ENCODE measurements around the gene CDH4. TPM values are rescaled to one million over a fixed set of nuclear protein-coding genes. Genes with fewer than 3 reads are reported as not detected.

CDH4 gene
- total RNA-seq, 2 experiments from 2014 or later, result not detected

DNA sequence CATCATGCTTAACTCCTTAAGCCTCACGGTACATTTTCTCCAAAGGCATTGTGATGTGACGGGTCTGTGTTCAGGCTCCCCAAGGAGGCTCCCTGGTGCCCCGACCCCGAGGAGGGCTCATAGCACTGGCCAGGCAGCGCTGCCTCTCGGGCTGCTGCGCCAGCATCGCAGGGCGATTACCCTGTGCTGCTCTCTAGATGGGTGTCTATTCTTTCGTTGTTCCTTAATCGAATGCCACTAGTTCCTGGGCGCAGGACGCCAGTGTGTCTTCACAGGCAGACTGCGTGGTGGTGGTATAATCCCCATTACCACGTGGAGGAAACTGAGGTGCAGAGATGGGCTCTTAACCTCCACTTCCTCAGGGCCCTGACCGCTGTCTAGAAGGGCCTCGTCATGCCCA, 267.4 kb downstream of the CDH4 start:
- POLR2A ChIA-PET, result no interaction called here
- Histone ChIP-seq H3K9me3 (ENCODE audit: low read length) (no peaks in the 10 kb centered on the region), H3K9me2 (ENCODE audit: insufficient read depth, low read length) (no peaks in the 10 kb centered on the region), H2AFZ (ENCODE audit: low read length) (no peak overlapping the region), H3K4me2 (ENCODE audit: low read length) (no peak overlapping the region), H3K27ac (ENCODE audit: low read depth, low read length, poor library complexity, severe bottlenecking) (no peak overlapping the region), H3K4me1 (ENCODE audit: insufficient read depth, low read length, poor library complexity, severe bottlenecking) (peaks cover 16% of the 10 kb centered on the region), H3K79me2 (ENCODE audit: insufficient read depth, low read depth, low read length) (no peaks in the 10 kb centered on the region), H3K4me3 (ENCODE audit: low read depth, low read length, poor library complexity, severe bottlenecking) (no peak overlapping the region), H3K36me3 (ENCODE audit: insufficient read depth, low read length) (no peaks in the 10 kb centered on the region), H4K20me1 (ENCODE audit: insufficient read depth, low read length) (no peaks in the 10 kb centered on the region)
- DNase-seq (ENCODE audit: low spot score), result no peak
- CTCF ChIA-PET (ENCODE audit: unreplicated experiment), result no interaction called here
- no TSS peak for BruUV-seq (replicated peaks)
- TF ChIP-seq, protein P1, sequence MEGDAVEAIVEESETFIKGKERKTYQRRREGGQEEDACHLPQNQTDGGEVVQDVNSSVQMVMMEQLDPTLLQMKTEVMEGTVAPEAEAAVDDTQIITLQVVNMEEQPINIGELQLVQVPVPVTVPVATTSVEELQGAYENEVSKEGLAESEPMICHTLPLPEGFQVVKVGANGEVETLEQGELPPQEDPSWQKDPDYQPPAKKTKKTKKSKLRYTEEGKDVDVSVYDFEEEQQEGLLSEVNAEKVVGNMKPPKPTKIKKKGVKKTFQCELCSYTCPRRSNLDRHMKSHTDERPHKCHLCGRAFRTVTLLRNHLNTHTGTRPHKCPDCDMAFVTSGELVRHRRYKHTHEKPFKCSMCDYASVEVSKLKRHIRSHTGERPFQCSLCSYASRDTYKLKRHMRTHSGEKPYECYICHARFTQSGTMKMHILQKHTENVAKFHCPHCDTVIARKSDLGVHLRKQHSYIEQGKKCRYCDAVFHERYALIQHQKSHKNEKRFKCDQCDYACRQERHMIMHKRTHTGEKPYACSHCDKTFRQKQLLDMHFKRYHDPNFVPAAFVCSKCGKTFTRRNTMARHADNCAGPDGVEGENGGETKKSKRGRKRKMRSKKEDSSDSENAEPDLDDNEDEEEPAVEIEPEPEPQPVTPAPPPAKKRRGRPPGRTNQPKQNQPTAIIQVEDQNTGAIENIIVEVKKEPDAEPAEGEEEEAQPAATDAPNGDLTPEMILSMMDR (conservative IDR thresholded peaks at IDR 0.05; ENCODE audit: low read length), result no peak
- no peak for TF ChIP-seq EZH2phosphoT487 (IDR thresholded peaks at IDR 0.05; ENCODE audit: borderline replicate concordance, low read depth, low read length)
- intact Hi-C loops (cut with micrococcal nuclease; ENCODE audit: unreplicated experiment), result no loop called here

DNA sequence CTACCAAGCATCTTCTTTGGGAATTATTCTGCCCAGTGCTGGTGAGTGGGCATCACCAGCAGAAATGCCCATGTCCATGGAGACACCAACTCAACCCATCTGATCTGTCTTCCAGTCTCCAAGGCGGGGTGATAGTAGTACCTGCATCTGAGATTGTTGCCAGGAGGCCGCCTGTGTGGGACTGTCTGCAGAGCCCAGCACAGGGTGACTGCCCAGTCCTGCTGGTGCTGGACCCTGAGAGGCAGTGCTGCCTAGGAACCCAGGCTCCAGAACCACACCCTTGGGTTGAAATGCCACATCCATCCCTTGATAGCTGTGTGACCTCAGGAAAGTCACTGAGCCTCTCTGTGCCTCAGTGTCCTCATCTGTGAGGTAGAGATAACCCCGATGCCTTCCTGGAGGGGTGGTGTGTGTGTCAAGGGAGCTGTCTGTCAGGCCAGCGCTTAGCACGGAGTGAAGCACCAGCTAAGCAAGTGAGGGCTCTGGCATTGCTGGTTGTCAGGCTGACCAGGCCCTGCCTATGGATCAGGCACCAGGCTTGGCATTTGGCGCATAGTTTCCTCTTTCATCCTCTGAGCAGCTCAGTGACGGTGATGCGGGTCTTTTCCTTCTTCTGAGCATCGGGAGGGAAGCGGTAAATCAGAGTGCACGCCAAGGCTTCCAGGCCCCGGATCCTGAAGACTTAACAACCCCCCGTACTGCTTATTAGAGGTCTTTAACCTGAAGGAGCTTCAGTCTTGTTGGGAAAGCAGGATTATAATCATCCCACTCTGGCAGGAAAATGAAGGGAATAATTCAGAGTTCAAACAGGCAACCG, 268.2 kb downstream of the CDH4 start:
- H3K4me1 ChIP-seq (ENCODE audit: insufficient read depth, low read length, poor library complexity, severe bottlenecking), result peaks cover 10% of the 10 kb centered on the region
- no peak overlapping the region for H3K27ac ChIP-seq (ENCODE audit: low read depth, low read length, poor library complexity, severe bottlenecking)
- H3K9me2 ChIP-seq (ENCODE audit: insufficient read depth, low read length), result no peaks in the 10 kb centered on the region
- ChIA-PET CTCF (ENCODE audit: unreplicated experiment) (no interaction called here), POLR2A (no interaction called here)
- intact Hi-C loops (cut with micrococcal nuclease; ENCODE audit: unreplicated experiment), result no loop called here
- no peak overlapping the region for H3K4me3 ChIP-seq (ENCODE audit: low read depth, low read length, poor library complexity, severe bottlenecking)
- BruUV-seq (replicated peaks), result no TSS peak
- H3K9me3 ChIP-seq (ENCODE audit: low read length), result no peaks in the 10 kb centered on the region
- H3K36me3 ChIP-seq (ENCODE audit: insufficient read depth, low read length), result no peaks in the 10 kb centered on the region
- no peak overlapping the region for H3K4me2 ChIP-seq (ENCODE audit: low read length)
- no peaks in the 10 kb centered on the region for H3K79me2 ChIP-seq (ENCODE audit: insufficient read depth, low read depth, low read length)
- H4K20me1 ChIP-seq (ENCODE audit: insufficient read depth, low read length), result no peaks in the 10 kb centered on the region
- DNase-seq (ENCODE audit: low spot score), result no peak
- H2AFZ ChIP-seq (ENCODE audit: low read length), result no peak overlapping the region
- TF ChIP-seq EZH2phosphoT487 (IDR thresholded peaks at IDR 0.05; ENCODE audit: borderline replicate concordance, low read depth, low read length), result no peak
- TF ChIP-seq, protein P1 (conservative IDR thresholded peaks at IDR 0.05; ENCODE audit: low read length), result no peak

DNA sequence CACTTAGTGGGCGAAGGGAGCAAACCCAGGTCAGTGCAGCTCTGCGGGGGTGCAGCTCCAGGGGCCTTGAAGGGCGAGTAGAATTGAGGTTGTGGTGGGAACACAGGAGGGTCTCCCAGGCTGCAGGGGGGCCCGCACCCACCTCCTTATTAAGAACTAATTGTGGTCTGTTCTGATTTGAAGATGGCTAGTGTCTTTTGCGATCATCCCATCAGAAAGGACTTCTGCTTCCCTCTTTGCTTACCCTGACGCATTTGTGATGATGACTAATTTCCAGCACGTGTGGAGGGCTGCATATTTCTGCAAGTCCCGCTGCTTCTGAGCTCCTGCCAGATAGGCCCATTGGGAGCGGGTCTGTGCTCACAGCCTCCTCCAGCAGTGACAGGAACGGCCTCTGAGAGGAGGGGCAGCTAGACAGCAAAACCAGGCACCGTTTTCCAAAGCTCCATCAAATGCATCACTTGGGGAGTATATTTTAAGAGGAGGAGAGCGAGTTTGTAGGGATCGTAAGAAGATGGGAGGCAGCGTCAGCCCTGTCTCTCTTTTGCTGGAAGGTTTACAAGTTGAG, 268.9 kb downstream of the CDH4 start:
- intact Hi-C loops (cut with micrococcal nuclease; ENCODE audit: unreplicated experiment), result no loop called here
- peak overlapping the region; percentile 11; the same call in 1 of the 2 replicates for H2AFZ ChIP-seq (ENCODE audit: low read length)
- H3K4me2 ChIP-seq (ENCODE audit: low read length), result no peak overlapping the region
- no peaks in the 10 kb centered on the region for H3K9me3 ChIP-seq (ENCODE audit: low read length)
- H3K36me3 ChIP-seq (ENCODE audit: insufficient read depth, low read length), result no peaks in the 10 kb centered on the region
- ChIA-PET POLR2A (no interaction called here), CTCF (ENCODE audit: unreplicated experiment) (no interaction called here)
- H3K4me3 ChIP-seq (ENCODE audit: low read depth, low read length, poor library complexity, severe bottlenecking), result no peak overlapping the region
- DNase-seq (ENCODE audit: low spot score), result no peak
- BruUV-seq (replicated peaks), result no TSS peak
- no peaks in the 10 kb centered on the region for H3K79me2 ChIP-seq (ENCODE audit: insufficient read depth, low read depth, low read length)
- no peak for TF ChIP-seq EZH2phosphoT487 (IDR thresholded peaks at IDR 0.05; ENCODE audit: borderline replicate concordance, low read depth, low read length)
- TF ChIP-seq, protein P1 (conservative IDR thresholded peaks at IDR 0.05; ENCODE audit: low read length), result no peak
- no peak overlapping the region for H3K27ac ChIP-seq (ENCODE audit: low read depth, low read length, poor library complexity, severe bottlenecking)
- H3K9me2 ChIP-seq (ENCODE audit: insufficient read depth, low read length), result no peaks in the 10 kb centered on the region
- peaks cover 10% of the 10 kb centered on the region for H3K4me1 ChIP-seq (ENCODE audit: insufficient read depth, low read length, poor library complexity, severe bottlenecking)
- H4K20me1 ChIP-seq (ENCODE audit: insufficient read depth, low read length), result no peaks in the 10 kb centered on the region

Measured in OCI-LY7 (cell line).